Erythroblast (primary cell): ENCODE results near the gene GRWD1.

Experiments
- DNase-seq, 2 experiments: peaks; one replicate each; lab custom pipeline; 2025; lab: John Stamatoyannopoulos, UW
- GATA1 ChIP-seq: IDR thresholded peaks from 2 replicates; pipeline ENCODE4 v1.6.1; 2011; ENCODE audit warnings: low read depth, mild to moderate bottlenecking, control low read depth, low read length, moderate library complexity
- POLR2A ChIP-seq: IDR thresholded peaks from 2 replicates; pipeline ENCODE4 v1.6.1; 2011; ENCODE audit warnings: mild to moderate bottlenecking, low read length

The GRWD1 gene

DNA sequence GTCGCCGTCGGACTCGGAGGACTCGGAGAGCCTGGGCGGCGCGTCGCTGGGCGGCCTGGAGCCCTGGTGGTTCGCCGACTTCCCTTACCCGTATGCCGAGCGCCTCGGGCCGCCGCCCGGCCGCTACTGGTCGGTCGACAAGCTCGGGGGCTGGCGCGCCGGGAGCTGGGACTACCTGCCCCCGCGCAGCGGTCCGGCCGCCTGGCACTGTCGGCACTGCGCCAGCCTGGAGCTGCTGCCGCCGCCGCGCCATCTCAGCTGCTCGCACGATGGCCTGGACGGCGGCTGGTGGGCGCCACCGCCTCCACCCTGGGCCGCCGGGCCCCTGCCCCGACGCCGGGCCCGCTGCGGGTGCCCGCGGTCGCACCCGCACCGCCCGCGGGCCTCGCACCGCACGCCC lies 2.5 kb upstream of the GRWD1 start:
- TF ChIP-seq POLR2A (no peak), GATA1 (no peak)
- DNase-seq = no peak

- no peak for DNase-seq
- no peak for TF ChIP-seq GATA1
- no peak for TF ChIP-seq POLR2A
Observed at GRCh38 chr19:48443731-48444128, 2.1 kb upstream of the GRWD1 start.

DNA sequence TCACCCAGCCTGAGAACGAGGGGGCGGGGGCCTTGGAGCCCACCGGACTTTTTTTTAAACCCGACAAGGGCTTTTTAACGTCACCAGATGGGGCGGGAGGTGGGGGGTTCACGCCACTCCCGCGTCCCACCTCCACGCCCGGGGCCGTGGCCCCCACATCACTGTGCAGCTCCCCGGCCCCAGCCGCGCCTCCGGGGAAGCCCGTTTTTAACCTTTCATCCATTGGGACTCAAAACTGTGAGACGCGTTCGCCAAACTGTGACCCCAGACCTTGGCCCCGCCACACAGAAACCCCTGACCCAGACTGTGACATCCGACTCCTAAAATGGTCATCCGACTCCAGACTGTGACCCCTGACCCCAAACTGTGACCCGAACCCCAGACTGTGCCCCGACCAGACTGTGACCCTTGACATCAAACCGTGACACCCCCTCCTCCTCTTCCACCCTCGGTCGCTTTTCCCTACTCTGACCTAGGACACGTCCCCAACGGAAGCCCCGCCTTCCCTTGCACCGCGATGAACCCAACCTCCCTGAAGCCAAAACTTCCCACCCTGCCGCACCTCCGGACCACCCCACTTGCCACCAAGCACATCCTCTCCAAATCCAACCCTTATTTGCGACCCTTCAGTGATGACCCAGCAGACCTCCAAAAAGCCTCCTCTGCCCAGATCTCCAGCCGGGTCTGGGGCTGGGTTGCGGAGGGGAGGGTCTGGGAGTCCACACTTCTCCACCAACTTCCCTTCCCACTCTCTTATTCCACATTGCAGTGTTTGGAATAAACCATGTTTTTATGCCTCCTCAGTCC lies 1.5 kb upstream of the GRWD1 start:
- no peak for TF ChIP-seq GATA1
- DNase-seq = no peak

DNA sequence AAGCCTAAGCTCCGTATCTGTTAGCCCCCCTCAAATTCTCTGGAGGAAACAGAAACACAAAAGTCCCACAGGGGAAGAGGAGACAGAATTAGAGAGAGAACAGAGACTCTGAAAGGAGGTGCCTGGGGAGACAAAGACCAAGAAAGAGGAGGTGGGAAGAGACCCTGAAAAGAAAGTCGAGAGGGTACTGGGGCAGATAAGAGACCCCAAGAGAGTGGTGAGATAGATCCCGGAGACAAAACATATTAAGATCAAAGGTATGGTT lies 915 bp upstream of the GRWD1 start:
- DNase-seq = no peak
- no peak for TF ChIP-seq POLR2A
- TF ChIP-seq GATA1 = no peak

DNA sequence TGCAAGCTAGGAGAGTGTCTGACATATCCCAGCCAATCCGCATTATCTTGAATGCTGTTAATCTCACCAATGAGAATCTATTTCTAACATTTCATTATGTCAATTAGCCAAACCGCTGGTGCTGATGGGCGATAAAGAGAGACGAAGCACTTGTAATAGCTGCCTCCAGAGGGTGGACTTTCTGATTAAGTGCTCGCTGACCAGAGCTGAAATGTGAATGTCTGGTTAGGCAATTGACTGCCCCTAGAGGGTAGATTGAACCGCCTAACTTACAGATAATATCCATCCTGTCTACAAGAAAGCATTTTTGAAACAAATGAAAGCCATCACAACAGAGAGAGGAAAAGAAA lies 552 bp upstream of the GRWD1 start:
- DNase-seq = peak; percentile 88 to 95

GRCh38 chr19:48446579-48446978 lies 796 bp downstream of the GRWD1 start:
- DNase-seq = no peak
- TF ChIP-seq GATA1 = no peak
- no peak for TF ChIP-seq POLR2A

More for the DNA sequence above, 552 bp upstream of the GRWD1 start:
- TF ChIP-seq POLR2A (peak; percentile 61), GATA1 (no peak)

DNA sequence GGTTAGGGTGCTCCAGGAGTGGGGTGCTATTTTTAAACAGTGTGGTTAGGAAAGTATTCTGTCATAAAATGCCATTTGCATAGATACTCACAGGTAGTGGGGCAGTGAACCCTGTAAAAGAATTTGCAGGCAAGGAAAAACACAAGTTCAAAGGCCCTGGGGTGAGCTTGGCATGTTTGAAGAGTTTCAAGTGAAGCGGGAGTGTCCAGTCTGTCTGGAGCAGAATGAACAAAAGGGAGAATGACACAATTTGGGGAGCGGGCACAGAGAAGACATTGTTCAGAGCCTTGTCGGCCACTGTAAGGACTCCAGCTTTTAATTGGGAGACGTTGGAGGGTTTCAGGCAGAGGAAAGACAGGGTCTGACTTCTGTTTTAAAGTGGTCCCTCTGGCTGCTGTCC lies 2.8 kb downstream of the GRWD1 start:
- DNase-seq = no peak

DNA sequence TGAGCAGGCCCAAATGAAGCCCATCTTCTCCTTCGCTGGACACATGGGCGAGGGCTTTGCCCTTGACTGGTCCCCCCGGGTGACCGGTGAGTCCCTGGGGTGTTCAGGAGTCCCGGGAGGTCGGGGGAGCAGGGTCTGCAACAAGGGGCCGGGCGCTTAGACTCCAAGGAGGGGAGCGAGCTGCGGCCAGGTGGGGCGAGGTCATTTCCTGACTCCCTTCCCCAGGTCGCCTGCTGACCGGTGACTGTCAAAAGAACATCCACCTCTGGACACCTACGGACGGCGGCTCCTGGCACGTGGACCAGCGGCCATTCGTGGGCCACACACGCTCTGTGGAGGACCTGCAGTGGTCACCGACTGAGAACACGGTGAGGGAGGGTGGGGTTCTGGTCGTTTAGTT lies 4.7 kb downstream of the GRWD1 start:
- DNase-seq = no peak
- TF ChIP-seq POLR2A (no peak), GATA1 (no peak)

More for the DNA sequence above, 2.8 kb downstream of the GRWD1 start:
- no peak for TF ChIP-seq POLR2A
- TF ChIP-seq GATA1 = no peak

GRCh38 chr19:48450863-48451262 lies 5.1 kb downstream of the GRWD1 start:
- no peak for TF ChIP-seq GATA1
- no peak for TF ChIP-seq POLR2A
- no peak for DNase-seq

- TF ChIP-seq POLR2A (no peak), GATA1 (no peak)
- no peak for DNase-seq
Observed at GRCh38 chr19:48451624-48452023, 5.8 kb downstream of the GRWD1 start.

GRCh38 chr19:48452289-48453190 lies 6.8 kb downstream of the GRWD1 start:
- TF ChIP-seq POLR2A = no peak
- no peak for TF ChIP-seq GATA1
- DNase-seq = no peak

DNA sequence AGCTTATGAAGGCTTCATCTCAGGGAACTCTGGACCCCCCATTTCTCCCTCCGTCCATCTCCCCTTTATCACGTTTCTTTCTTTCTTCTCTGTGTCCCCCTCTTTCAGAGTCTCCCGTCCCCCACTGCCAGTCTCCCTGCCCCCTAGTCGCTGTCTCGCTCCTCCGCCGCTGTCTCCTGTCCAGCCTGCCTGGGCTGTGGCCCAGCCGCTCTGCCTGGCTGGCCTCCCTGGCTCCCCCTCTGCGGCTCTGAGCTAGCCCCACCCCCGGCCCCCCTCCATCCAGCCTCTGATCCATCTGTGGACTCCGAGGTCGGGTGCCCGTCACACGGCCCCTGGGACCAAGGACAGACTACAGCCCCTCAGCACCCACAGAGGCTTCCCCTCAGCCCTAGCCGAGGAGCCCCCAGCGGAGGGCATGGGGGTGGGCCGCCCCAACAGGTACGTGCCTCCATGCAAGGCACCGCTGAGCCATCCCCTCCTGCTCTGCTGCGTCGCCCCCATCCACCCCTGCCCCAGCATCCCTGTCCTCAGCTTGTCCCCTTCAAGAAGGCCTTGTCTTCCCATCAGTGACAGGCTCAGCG lies 8.5 kb downstream of the GRWD1 start:
- TF ChIP-seq POLR2A = no peak
- TF ChIP-seq GATA1 = no peak

DNA sequence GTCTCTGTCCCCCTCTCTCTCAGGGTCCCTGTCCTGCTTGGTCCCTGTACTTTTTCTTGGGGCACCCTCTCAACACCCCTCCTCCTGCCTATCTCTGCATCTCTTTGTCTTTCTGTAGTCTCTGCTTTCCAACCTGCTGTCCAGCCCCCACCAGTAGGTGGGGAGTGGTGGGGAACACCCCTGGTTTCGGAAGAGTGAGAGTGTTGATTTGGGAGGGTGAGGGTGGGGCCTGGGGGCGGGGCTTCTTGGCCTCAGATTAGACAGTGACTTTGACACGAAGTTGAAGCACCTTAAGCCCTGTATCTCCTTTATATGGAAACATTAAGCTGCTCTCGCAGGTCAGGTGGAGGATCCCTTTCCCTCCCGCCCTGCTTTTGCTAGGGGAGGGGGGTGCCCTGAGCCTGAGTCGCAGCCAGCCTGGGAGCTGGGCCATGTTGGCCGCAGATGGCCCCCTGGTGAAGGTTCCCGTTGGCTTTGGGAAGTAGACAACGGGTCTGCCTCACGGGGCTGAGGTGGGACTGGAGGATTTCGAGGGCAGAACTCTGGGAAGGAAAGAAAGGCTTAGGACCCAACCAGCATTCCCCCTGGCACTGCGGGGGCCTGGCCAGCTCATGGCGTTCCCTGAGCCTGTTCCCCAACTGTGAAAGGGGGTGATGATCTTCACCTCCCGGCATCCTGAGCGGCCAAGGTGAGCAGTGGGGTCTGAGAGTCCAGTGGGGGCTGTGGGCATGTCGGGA lies 9.6 kb downstream of the GRWD1 start, which contains the start of gene KCNJ14:
TSS of gene KCNJ14 (plus strand) at position 404 of the 737 bp plus-strand sequence. CDS start 6,151 bp downstream, outside the sequence.
- no peak for TF ChIP-seq POLR2A
- DNase-seq = peak in 1 of 2 experiments; percentile 53

More for the DNA sequence above, 8.5 kb downstream of the GRWD1 start:
- DNase-seq = no peak
